Midbrain (tissue), 1 donor: ENCODE results near the gene MYL7.
"Not testable (repeated sequence)": the region's sequence is repeated elsewhere in the genome, so short reads cannot be mapped to it uniquely, and the experiment has no call there.

Experiments
- DNase-seq: peaks from one replicate; lab custom pipeline; 2025; lab: John Stamatoyannopoulos, UW

MYL7 gene

GRCh38 chr7:44172352-44172751 lies 31.2 kb upstream of the MYL7 start:
- DNase-seq = no peak

GRCh38 chr7:44171901-44172300 lies 30.8 kb upstream of the MYL7 start:
- DNase-seq = not testable (repeated sequence)

GRCh38 chr7:44167920-44168319 lies 26.8 kb upstream of the MYL7 start:
- no peak for DNase-seq

- no peak for DNase-seq
Observed at GRCh38 chr7:44163591-44163990, 22.5 kb upstream of the MYL7 start.

DNA sequence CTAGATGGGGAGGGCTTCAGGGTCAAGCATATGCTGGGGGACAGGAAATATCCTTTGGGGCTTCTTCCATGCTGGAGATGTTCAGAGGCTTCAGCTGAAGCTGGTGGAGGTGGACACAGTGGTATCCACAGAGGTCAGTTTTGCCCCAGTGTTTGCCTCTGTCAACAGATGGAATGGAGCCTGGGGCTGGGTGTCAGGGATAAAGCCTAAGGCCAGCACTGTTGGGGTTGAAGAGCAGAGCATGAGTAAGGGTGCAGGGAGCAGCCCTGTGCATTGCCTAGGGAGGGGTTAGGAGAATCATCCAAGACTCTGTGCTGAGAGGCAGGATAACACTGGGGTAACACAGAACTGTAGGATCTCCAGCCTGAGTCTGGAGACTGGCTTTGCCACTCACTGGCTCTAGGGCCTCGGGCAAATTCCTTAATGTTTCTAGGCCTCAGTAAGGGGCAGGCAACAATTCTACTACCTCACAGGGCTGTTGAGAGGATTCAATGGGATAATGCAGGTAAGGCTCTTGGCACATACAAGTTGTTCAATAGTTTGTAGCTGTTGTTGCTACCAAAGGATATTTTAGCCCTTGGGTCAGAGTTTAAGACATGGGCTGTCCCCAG lies 21.8 kb upstream of the MYL7 start:
- DNase-seq = no peak

- no peak for DNase-seq
Observed at GRCh38 chr7:44162179-44162578, 21.0 kb upstream of the MYL7 start.

GRCh38 chr7:44161371-44161770 lies 20.2 kb upstream of the MYL7 start:
- DNase-seq = no peak

DNA sequence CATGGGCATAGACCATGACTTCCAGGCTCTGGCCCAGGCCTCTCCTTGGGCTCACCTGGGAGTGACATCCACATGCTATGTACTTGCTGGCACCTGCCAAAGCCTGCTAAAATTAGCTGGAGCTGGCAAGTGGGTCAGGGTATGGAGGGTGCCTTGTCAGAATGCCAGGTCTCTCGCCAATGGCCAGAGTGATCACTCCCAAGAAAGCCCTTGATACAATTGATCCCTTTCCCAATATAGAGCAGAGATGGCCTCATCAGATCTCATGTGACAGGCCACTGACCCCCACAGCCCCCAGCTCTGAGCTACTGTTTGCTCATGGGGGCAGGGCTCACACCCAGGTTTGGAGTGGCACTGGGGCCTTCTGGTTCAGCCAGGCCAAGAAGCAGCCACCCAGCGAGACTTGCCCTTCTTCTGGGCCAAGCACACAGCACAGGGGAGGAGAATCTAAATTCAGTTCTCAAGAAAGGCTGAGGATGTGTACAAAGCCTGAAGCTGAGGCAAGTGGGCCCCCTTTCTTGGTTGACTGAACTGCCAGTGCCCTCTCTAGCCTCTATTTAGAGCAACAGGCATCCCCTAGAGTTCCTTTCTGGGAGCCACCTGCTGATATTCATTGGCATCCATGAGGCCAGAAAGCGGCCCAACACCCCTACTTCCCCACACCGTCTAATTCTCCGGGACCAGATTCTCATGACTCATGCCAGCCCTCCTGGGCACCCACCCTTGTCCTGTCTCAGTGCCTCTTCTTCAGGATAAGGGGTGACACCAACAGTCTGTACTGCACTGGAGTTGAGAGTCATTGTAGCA lies 18.9 kb upstream of the MYL7 start:
- no peak for DNase-seq

GRCh38 chr7:44158873-44159631 lies 17.9 kb upstream of the MYL7 start:
- DNase-seq = peak; percentile 55

DNA sequence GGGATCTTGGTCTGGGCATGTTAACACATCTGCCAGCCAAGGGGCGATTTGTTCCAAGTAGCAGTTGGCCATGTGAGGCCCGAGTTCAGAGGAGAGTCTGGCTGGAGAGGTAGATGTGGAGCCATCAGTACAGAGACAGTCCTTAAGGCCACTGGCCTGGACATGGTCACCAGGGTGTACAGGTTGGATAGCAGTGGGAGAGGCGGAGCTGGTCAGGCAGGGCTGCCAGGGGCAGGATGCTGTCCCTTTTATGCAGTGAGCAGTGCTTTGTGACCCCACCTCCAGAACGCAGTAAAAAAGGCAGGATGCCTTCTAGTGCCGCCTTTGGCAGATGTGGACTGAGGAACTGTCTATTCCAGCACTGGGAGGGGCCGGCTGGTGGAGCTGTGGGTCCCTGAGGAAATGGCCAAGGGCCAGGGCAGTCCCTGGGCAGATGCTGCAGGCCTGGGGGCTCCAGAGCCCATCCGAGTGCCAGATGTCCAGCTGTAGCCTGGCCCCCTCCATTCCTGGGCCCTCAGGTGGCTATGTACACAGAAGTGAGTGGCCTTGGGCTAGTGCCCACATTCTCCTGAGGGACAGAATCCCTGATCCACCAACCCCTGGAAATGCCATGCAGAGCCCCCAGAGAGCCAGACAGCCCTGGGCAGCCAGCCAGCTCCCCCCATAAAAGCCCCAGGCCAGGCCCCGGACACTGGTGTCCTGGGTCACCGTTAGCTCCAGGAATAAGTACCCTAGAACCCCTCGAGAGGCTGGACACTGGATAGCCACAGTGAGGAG lies 17.2 kb upstream of the MYL7 start:
- DNase-seq = no peak

- DNase-seq = no peak
Observed at GRCh38 chr7:44157116-44158080, 16.3 kb upstream of the MYL7 start.

GRCh38 chr7:44156453-44157010 lies 15.4 kb upstream of the MYL7 start:
- DNase-seq = no peak

DNA sequence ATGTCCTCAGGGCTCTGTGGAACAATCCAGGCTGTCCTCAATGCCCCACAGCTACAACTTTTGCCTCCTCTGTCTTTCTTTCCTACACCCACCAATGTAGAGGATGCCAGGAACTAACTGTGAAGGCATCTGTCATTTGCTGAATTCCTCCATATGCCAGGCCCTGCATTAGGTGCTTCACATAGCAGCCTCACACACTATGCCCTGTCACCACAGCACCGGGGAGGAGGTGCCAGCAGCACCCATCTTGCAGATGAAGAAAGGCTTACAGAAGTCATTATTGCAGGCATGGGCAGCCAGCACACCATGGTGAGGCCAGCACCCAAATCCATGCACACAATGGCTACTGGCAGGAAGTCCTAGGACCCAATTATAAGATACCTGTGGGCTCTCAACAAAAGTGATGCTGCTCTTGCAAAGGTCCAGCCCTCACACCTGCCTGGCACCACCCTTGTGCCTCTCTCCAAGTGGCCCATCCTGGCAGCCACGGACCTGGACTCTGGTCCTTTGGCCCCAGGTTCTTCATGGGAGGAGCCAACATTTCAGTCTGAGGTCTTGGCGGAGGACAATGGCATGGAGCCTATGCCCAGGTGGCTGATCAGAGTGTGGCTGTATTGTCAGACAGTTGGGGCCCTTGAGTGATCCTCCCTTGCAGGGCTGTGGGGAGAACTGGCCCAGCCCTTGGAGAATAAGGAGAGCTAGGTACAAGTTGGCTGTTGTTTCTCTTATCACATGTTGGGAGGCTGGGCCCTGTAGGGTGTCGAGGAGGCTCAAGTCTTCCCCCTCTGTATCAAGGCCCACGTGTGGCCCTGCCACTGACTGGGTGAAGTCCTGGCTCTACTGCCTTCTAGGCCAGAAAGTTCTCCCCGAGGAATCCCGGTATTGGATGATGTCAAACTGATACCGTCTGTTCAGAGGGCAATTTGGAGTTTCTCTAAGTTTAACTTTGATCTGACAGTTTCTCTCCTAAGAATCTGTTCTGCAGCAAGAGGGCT lies 14.4 kb upstream of the MYL7 start:
- no peak for DNase-seq

DNA sequence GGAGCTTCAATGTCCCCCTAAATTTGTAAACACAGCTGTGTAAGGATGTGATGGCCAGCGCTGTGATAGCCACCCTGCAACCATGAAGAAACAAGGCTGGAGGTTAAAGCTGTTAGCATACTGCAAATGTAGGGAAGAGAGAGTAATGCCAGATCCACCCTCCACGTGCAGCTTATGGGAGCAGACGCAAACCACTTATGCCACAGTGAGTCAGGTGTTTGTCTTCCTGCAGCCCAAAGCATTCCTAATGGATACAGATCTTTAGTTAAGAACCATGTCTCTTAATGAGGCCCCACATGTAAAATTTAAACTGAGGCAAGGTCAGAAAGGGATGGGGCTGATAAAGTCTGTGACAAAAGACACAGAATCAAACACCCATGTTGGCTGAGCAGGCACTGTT lies 13.6 kb upstream of the MYL7 start:
- DNase-seq = no peak

DNA sequence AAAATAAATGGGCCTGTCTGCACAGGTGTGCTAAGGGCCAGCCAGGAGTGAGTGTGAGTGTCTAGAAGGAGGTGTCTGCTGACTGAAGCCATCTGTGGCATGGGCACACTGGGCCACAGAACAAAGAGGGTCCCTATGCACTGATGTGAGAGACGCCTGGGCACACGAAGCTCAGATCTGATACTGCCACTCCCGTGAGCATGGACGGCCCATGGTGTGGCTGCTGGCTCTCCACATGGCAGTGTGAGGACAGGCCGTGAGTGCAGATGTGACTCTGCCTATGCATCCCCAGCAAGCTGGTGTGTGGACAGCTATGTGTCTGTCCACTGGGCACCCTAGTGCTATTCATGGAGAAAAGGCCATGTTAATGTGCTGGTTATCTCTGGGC lies 12.8 kb upstream of the MYL7 start:
- no peak for DNase-seq

DNA sequence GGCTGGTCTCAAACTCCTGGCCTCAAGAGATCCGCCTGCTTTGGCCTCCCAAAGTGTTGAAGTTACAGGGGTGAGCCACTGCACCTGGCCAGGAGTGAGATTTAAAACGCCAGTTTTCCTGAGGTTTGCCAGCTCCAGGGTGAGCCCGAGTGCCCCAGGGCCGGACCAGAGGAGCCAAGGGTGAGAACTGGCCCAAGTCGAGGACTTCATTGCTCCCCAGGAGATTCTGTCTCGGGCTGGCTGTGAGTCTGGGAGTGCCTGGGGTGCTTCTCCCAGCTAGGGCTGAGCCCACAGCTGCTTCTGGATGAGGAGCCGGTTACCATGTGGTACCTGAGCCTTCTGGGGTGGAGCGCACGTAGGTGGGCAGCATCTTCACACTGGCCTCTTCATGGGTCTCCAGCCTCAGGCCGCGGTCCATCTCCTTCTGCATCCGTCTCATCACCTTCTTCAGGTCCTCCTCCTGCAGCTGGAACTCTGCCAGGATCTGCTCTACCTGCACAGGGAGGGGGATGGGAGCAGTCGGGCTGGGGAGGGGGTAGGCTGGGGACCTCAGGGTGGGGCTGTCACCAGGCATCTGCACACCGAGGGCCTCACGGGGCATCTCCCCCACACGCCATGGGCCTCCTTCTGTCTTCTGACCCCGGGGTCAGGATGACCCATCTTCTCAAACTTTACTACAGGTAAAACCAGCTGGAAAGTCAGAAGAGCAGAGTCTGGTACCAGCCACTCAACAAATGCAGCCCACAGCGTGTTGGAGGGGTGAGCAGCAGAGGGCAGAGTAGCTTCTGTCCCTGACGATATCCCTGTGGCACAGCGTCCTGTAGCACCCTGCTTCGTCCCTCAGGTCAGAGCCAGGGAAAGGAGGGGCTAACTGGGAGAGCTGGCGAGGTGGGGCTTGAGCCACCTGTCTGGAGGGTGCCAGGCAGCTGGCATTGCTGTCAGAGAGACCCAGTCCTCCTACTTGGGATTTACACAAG lies 12.1 kb upstream of the MYL7 start:
- DNase-seq = no peak

DNA sequence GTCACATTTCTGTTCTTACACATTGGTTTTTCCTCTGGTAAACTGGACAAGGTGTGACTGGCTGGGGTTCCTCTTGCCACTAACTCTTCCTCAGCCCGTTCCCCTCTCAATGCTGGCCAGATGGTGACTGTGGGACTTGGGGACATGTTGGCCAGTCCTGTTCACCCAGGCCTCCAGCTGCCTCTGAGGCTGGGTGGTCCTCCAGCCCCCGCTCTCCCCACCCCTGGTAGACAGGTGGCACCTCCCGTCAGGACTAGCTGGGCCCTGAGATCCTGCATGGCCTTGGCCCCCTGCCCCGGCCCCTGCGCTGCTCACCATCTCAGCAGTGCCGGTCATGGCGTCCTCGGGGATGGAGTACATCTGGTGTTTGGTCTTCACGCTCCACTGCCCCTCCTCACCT lies 10.8 kb upstream of the MYL7 start:
- DNase-seq = no peak
